Colonic mucosa (tissue), 4 donors: ENCODE measurements around the gene DMD. TPM values are rescaled to one million over a fixed set of nuclear protein-coding genes. Genes with fewer than 3 reads are reported as not detected.

Experiments used
- DNase-seq: peaks from one replicate; pipeline ENCODE4 v3.0.0-alpha.2; 2020
- H3K27ac ChIP-seq: fragments of 200-600 bp; one replicate; pipeline ENCODE4 v1.8.0; 2021
- H3K27me3 ChIP-seq: fragments of 200-600 bp; one replicate; pipeline ENCODE4 v1.8.0; 2021
- H3K36me3 ChIP-seq: fragments of 200-600 bp; one replicate; pipeline ENCODE4 v1.8.0; 2021
- H3K4me1 ChIP-seq: fragments of 200-600 bp; one replicate; pipeline ENCODE4 v1.8.0; 2021; ENCODE audit warnings: mild to moderate bottlenecking
- H3K4me3 ChIP-seq: fragments of 200-600 bp; one replicate; pipeline ENCODE4 v1.8.0; 2021
- H3K9ac ChIP-seq, 2 donors: one replicate each; pipeline ENCODE4 v1.7.0; 2013; ENCODE audit warnings: control low read depth in 2 of 2, low read depth in 2 of 2, low read length in 2 of 2
- H3K9me3 ChIP-seq: fragments of 200-600 bp; one replicate; pipeline ENCODE4 v1.8.0; 2021
- intact Hi-C: fragments of 100-400 bp; cut with DNase I; formaldehyde crosslinking; loops from one replicate; pipeline ENCODE4 v1.14.1; 2022
- total RNA-seq, 2 donors: library from RNA; stranded (reverse); fragmentation: NEBNext Ultra II Directional in 1 of 2; extraction: Animal tissue kit (Norgen Biotek cat#: 25700) in 1 of 2; gene quantifications; one replicate each; pipeline ENCODE4 v1.2.1, GENCODE V29; 2021
- TF ChIP-seq, protein P1 (sequence below): fragments of 200-600 bp; IDR thresholded peaks from one replicate; pipeline ENCODE4 v1.8.0; 2022; ENCODE audit warnings: antibody characterized with exemption, mild to moderate bottlenecking
- donor health status: healthy.
- donor health status: DM: no; HTN: no; CAD: no.
- donor health status: DM: no; HTN: no; CAD: no.

DMD gene
- total RNA-seq: 10 to 100 TPM in 1 of 2 donors, 1 to 10 TPM in 1; 7.3 to 24.5 TPM

DNA sequence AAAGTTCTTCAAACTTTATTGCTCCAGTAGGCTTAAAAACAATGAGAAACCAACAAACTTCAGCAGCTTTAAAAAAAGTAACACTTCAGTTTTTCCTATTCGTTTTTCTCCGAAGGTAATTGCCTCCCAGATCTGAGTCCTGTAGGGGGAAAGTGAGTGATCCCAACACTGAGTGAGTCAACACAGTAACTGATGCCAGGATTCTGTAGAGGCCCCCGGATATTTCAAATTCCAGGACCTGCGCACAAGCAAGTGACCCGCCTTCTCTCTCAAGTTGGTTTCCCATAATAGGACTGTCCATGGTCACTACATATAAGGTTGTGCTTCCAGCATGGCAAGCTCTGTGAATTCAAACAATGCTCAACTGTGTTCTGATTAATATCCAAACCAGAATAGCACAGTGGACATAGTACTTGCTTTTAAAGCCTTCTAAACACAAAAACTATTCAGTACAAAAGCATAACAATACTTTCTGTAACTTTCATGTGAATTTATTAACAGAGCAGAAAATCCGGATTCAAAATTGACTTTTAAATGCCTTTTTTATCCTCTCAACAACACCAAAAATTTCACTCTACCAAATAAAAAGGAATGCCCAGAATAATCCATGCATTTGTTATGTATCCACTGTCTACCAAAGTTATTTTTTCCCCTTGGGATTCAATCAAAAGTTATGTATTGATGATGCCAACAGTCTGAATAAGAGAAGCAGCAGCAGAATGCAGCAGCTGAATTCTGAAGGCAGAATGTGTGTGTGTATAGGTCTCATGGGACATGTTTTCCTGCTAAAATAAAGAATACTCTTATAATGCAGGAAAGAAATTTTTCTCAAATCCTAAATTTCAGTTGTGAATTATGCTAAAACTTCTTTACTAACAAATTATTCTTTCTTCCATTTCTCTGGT lies at the start of gene DMD:
DMD (minus strand) TSS at position 194 of the 905 bp plus-strand sequence. CDS start 237 bp downstream, outside the sequence.
- intact Hi-C loops: no loop called here
- H3K4me3 ChIP-seq: no peak within 1 kb of the TSS
- H3K4me1 ChIP-seq: no peaks in the 10 kb centered on the region
- DNase-seq: no peak
- no peaks in the 10 kb centered on the region for H3K9me3 ChIP-seq
- no peak within 1 kb of the TSS for H3K9ac ChIP-seq
- TF ChIP-seq, protein P1, sequence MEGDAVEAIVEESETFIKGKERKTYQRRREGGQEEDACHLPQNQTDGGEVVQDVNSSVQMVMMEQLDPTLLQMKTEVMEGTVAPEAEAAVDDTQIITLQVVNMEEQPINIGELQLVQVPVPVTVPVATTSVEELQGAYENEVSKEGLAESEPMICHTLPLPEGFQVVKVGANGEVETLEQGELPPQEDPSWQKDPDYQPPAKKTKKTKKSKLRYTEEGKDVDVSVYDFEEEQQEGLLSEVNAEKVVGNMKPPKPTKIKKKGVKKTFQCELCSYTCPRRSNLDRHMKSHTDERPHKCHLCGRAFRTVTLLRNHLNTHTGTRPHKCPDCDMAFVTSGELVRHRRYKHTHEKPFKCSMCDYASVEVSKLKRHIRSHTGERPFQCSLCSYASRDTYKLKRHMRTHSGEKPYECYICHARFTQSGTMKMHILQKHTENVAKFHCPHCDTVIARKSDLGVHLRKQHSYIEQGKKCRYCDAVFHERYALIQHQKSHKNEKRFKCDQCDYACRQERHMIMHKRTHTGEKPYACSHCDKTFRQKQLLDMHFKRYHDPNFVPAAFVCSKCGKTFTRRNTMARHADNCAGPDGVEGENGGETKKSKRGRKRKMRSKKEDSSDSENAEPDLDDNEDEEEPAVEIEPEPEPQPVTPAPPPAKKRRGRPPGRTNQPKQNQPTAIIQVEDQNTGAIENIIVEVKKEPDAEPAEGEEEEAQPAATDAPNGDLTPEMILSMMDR: no peak
- H3K27ac ChIP-seq: no peak within 1 kb of the TSS
- H3K27me3 ChIP-seq: no peaks in the 10 kb centered on the region
- no peaks in the 10 kb centered on the region for H3K36me3 ChIP-seq

DNA sequence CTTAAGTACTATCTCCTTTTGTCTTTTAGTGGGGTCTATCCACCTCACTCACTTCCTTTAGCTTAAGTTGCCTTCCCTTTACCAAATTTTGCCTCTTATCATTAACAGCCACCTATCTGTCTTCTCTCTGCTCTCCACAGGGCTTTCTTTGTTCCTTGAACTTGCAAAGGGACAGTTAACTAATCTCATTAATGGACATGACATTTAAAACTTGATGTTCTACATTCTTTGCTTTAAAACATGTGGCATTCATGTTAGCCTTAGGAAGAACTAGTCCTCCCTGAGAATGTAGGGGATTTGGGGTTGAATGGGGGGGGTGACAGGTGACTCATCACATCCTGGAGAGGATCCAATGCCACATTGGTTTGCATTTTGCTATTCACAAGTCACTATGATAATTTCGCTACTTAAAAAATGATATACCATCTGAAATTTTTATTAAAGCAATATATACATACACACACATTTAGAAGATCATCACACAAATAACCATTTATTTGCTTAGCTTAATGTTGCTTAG lies 41.0 kb upstream of the DMD start:
- TF ChIP-seq, protein P1: no peak
- H3K9me3 ChIP-seq: no peaks in the 10 kb centered on the region

DNA sequence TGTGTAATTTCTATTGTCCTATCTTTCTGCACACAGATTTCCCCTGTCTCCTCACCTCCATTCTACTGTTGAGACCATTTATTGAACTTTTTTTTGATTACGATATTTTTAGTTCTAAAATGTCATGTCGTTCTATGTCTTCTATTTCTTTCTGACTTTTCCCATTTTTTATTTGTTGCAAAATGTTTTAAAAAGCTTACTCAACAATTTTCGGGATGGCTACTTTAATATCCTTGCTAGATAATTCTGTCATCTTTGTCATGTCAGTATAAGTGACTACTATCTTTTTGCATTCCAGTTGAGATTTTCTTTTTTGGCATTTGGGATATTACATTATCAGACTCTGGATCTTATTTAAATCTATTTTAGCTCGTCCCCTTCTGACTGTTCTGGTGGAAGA lies 7.5 kb upstream of the DMD start:
- Histone ChIP-seq H3K9ac (no peak overlapping the region), H3K27ac (no peak overlapping the region), H3K27me3 (no peaks in the 10 kb centered on the region), H3K36me3 (no peaks in the 10 kb centered on the region), H3K4me3 (no peak overlapping the region), H3K4me1 (no peaks in the 10 kb centered on the region), H3K9me3 (no peaks in the 10 kb centered on the region)
- TF ChIP-seq, protein P1: no peak
- DNase-seq: no peak
- intact Hi-C loops: no loop called here

More for the DNA sequence above, 41.0 kb upstream of the DMD start:
- Histone ChIP-seq H3K27me3 (no peaks in the 10 kb centered on the region), H3K9ac (no peak overlapping the region), H3K36me3 (no peaks in the 10 kb centered on the region), H3K4me3 (no peak overlapping the region), H3K27ac (no peak overlapping the region), H3K4me1 (no peaks in the 10 kb centered on the region)
- DNase-seq: no peak
- intact Hi-C loops: no loop called here

DNA sequence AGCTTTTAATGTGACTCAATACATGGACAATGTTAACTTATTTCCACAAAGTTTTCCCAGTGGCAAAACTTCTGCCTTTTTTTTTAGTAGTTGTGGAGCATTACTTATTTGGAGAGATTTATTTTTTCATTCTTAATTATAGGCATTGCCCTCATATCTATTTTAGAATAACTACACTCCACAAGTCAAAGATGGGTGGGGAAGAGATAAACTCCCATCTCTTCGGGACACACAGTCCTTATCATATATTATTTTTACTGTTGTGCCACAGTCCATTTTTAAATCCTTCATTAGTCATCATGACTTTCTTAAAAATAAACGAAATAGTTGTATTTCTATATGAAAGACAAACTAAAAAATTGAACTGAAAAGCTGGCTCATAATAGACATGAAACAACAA lies 1.2 kb downstream of the DMD start:
- Histone ChIP-seq H3K9ac (no peak overlapping the region), H3K36me3 (no peaks in the 10 kb centered on the region), H3K27ac (no peak overlapping the region), H3K27me3 (no peaks in the 10 kb centered on the region), H3K4me1 (no peaks in the 10 kb centered on the region), H3K9me3 (no peaks in the 10 kb centered on the region), H3K4me3 (no peak overlapping the region)
- DNase-seq: no peak
- intact Hi-C loops: no loop called here
- TF ChIP-seq, protein P1: no peak

DNA sequence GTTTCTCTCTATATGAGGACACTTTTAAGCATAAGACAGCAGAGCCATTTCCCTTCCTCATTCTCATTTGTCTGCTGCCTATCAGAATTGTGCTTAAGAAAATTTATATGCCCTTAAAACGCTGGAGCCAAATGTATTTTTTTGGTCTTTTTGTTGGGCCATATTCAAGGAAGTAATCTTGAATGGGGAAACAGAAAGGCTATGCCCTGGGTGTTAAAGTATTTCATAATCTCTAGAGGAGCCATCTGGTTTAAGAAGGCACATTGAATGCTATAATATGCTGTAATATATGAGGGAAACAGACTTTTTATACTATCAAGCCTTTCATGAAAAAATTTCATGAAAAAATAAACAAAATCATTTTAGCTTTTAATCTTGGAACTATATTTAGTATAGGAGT lies 4.3 kb downstream of the DMD start:
- no peaks in the 10 kb centered on the region for H3K9me3 ChIP-seq
- no peaks in the 10 kb centered on the region for H3K27me3 ChIP-seq
- TF ChIP-seq, protein P1: no peak
- intact Hi-C loops: no loop called here
- H3K4me1 ChIP-seq: no peaks in the 10 kb centered on the region
- H3K9ac ChIP-seq: no peak overlapping the region
- no peak overlapping the region for H3K27ac ChIP-seq
- DNase-seq: no peak
- no peaks in the 10 kb centered on the region for H3K36me3 ChIP-seq
- H3K4me3 ChIP-seq: no peak overlapping the region
